Measurements from ENCODE around the gene RELL2. TPM values are rescaled to one million over a fixed set of nuclear protein-coding genes. Genes with fewer than 3 reads are reported as not detected.

Gene RELL2
- total RNA-seq, 2 donors from 2014 or later = 0.41 to 1.3 TPM

GRCh38 chr5:141657404-141657803 lies 20.6 kb downstream of the RELL2 start:
- Histone ChIP-seq H3K27ac (no peak overlapping the region), H3K4me1 (no peaks in the 10 kb centered on the region), H3K9me3 (no peaks in the 10 kb centered on the region), H3K27me3 (no peaks in the 10 kb centered on the region), H3K36me3 (peaks cover 10% of the 10 kb centered on the region), H3K4me3 (no peak overlapping the region)
- DNase-seq (ENCODE audit: low spot score) = no peak
- TF ChIP-seq CTCF (IDR thresholded peaks at IDR 0.05) = no peak

GRCh38 chr5:141657937-141658545 lies 21.2 kb downstream of the RELL2 start:
- H3K27me3 ChIP-seq = no peaks in the 10 kb centered on the region
- no peak overlapping the region for H3K4me3 ChIP-seq
- peaks cover 10% of the 10 kb centered on the region for H3K36me3 ChIP-seq
- H3K27ac ChIP-seq = no peak overlapping the region
- no peak for DNase-seq (ENCODE audit: low spot score)
- H3K4me1 ChIP-seq = no peaks in the 10 kb centered on the region
- no peak for TF ChIP-seq CTCF (IDR thresholded peaks at IDR 0.05)
- no peaks in the 10 kb centered on the region for H3K9me3 ChIP-seq

GRCh38 chr5:141662028-141662427 lies 25.2 kb downstream of the RELL2 start:
- H3K36me3 ChIP-seq = peaks cover 12% of the 10 kb centered on the region
- H3K4me3 ChIP-seq = no peak overlapping the region
- H3K27me3 ChIP-seq = no peaks in the 10 kb centered on the region
- peaks cover 0 to 5% of the 10 kb centered on the region in 2 donors for H3K4me1 ChIP-seq
- H3K27ac ChIP-seq = no peak overlapping the region
- no peaks in the 10 kb centered on the region for H3K9me3 ChIP-seq
- no peak for TF ChIP-seq CTCF (IDR thresholded peaks at IDR 0.05)
- DNase-seq (ENCODE audit: low spot score) = no peak

- no peak overlapping the region for H3K27ac ChIP-seq
- TF ChIP-seq CTCF (IDR thresholded peaks at IDR 0.05) = no peak
- DNase-seq (ENCODE audit: low spot score) = no peak
- no peaks in the 10 kb centered on the region for H3K27me3 ChIP-seq
- H3K4me1 ChIP-seq = peaks cover 0 to 5% of the 10 kb centered on the region in 2 donors
- H3K4me3 ChIP-seq = no peak overlapping the region
- no peaks in the 10 kb centered on the region for H3K9me3 ChIP-seq
- H3K36me3 ChIP-seq = peaks cover 5% of the 10 kb centered on the region
These were observed 26.7 kb downstream of the RELL2 start for GRCh38 chr5:141663506-141663905.

GRCh38 chr5:141664733-141665461 lies 28.1 kb downstream of the RELL2 start:
- DNase-seq (ENCODE audit: low spot score) = peak; percentile 73
- peaks cover 5% of the 10 kb centered on the region for H3K36me3 ChIP-seq
- H3K4me3 ChIP-seq = no peak overlapping the region
- no peaks in the 10 kb centered on the region for H3K9me3 ChIP-seq
- no peak overlapping the region for H3K27ac ChIP-seq
- TF ChIP-seq CTCF (IDR thresholded peaks at IDR 0.05) = peak; percentile 85 to 91
- H3K27me3 ChIP-seq = no peaks in the 10 kb centered on the region
- peaks cover 0 to 5% of the 10 kb centered on the region in 2 donors for H3K4me1 ChIP-seq
